ENCODE measurements around the gene VWA8. TPM values are rescaled to one million over a fixed set of nuclear protein-coding genes. Genes with fewer than 3 reads are reported as not detected.

Gene VWA8
- total and polyA plus RNA-seq, 12 donors: 7.5 to 71.6 (median 54.3) TPM

DNA sequence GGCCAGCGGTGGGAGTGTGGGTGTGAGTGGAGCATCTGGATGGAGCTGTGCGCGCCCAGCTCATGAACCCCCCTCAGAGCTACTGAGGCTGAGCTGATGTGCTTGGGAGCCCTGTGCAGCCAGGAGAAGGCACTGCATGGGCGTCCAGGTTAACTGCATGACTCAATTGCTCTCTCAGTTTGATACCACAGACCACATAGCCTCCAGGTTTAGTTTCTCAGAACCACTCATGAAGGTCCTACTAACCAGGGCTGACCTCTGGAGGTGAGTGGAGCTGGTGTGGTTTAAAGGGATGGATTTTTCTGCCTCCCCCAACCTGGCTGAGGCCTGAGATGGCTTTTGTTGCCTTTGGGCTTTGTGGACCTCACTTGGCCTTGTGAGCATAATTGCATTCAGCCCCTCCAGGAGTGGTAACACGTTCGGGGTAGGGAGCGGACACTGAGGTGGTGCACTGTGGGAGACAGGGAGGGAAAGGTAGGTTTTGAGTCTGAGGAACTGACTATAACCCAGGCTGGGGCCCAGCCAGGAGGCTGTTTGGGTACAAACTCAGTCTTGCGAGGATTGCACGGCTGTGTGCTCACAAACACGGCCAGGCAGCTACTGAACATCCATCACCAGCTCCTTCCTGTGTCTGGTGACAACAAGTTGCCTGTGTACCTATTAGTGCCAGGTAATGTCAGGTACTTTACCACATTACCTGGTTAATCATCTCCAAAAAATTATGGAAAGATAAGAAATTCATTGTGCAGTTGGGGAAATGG lies 406.1 kb downstream of the VWA8 start:
- TF ChIP-seq, protein P1, sequence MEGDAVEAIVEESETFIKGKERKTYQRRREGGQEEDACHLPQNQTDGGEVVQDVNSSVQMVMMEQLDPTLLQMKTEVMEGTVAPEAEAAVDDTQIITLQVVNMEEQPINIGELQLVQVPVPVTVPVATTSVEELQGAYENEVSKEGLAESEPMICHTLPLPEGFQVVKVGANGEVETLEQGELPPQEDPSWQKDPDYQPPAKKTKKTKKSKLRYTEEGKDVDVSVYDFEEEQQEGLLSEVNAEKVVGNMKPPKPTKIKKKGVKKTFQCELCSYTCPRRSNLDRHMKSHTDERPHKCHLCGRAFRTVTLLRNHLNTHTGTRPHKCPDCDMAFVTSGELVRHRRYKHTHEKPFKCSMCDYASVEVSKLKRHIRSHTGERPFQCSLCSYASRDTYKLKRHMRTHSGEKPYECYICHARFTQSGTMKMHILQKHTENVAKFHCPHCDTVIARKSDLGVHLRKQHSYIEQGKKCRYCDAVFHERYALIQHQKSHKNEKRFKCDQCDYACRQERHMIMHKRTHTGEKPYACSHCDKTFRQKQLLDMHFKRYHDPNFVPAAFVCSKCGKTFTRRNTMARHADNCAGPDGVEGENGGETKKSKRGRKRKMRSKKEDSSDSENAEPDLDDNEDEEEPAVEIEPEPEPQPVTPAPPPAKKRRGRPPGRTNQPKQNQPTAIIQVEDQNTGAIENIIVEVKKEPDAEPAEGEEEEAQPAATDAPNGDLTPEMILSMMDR (IDR thresholded peaks at IDR 0.05): no peak
- intact Hi-C loops (cut with DNase I): no loop called here
- no peak overlapping the region for H3K27ac ChIP-seq
- no peak overlapping the region for H3K4me3 ChIP-seq
- H3K27me3 ChIP-seq: no peaks in the 10 kb centered on the region
- no peaks in the 10 kb centered on the region for H3K9me3 ChIP-seq
- no peaks in the 10 kb centered on the region for H3K4me1 ChIP-seq
- WGBS, 2 donors: 87 to 97% methylated on average over 10 of the region's 10 CpGs
- DNase-seq (no peak), ATAC-seq (no peak)
- no peaks in the 10 kb centered on the region for H3K36me3 ChIP-seq

DNA sequence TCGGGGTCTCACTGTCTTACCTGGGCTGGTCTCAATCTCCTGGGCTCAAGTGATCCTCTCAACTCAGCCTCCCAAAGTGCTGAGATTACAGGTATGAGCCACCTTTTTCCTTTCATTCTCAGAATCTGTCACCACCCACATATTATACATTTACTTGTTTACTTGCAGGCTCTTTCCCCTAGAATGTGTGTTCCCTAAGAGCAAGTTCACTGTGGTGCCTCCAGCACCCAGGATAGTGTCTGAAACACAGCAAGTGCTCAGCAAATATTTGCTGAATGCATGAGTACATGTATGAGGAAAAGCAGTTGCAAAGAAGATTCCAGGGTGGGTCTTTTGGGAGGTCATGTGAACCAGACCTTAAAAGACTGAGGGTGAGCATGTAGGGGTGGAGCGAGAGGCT lies 406.7 kb downstream of the VWA8 start:
- no peaks in the 10 kb centered on the region for H3K4me1 ChIP-seq
- H3K4me3 ChIP-seq: no peak overlapping the region
- H3K27me3 ChIP-seq: no peaks in the 10 kb centered on the region
- no peak overlapping the region for H3K27ac ChIP-seq
- TF ChIP-seq, protein P1 (IDR thresholded peaks at IDR 0.05): no peak
- H3K9me3 ChIP-seq: no peaks in the 10 kb centered on the region
- intact Hi-C loops (cut with DNase I): no loop called here
- ATAC-seq (no peak), DNase-seq (no peak)
- no peaks in the 10 kb centered on the region for H3K36me3 ChIP-seq
- WGBS, 2 donors: 93 to 94% methylated on average over 2 of the region's 2 CpGs

GRCh38 chr13:41552031-41552430 lies 408.9 kb downstream of the VWA8 start:
- 98% methylated on average over 2 of the region's 2 CpGs for WGBS, 2 donors
- TF ChIP-seq, protein P1 (IDR thresholded peaks at IDR 0.05): no peak
- DNase-seq: no peak

DNA sequence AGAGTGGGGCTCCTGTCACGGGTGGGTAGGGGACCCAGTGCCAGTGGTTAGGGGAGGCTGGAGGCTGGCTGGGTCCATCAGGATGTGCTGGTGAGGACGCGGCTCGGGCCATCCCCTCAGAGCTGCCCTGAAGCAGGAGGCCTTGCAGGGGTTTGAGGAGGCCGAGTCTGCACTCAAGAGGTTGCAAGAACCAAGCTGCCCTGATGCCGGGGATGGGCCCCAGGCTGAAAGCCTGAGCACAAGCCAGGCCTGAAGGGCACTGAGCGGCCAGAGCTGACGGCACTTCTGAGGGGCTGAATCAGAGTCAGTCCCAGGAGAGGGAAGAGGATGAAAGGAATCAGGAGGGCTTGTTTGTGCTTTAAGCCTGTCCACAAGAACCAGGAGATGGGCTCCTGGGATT lies 410.6 kb downstream of the VWA8 start:
- H3K36me3 ChIP-seq: no peaks in the 10 kb centered on the region
- H3K4me3 ChIP-seq: no peak overlapping the region
- no peak for ATAC-seq
- TF ChIP-seq, protein P1 (IDR thresholded peaks at IDR 0.05): no peak
- DNase-seq: no peak
- no peaks in the 10 kb centered on the region for H3K27me3 ChIP-seq
- H3K4me1 ChIP-seq: peaks cover 0 to 22% (median 18%) of the 10 kb centered on the region in 9 donors
- intact Hi-C loops (cut with DNase I): no loop called here
- no peaks in the 10 kb centered on the region for H3K9me3 ChIP-seq
- 94 to 96% methylated on average over 8 of the region's 8 CpGs for WGBS, 2 donors
- H3K27ac ChIP-seq: no peak overlapping the region

More at GRCh38 chr13:41552031-41552430, 408.9 kb downstream of the VWA8 start:
- no peaks in the 10 kb centered on the region for H3K36me3 ChIP-seq
- H3K27me3 ChIP-seq: no peaks in the 10 kb centered on the region
- H3K4me3 ChIP-seq: no peak overlapping the region
- peaks cover 0 to 17% (median 13%) of the 10 kb centered on the region in 9 donors for H3K4me1 ChIP-seq
- ATAC-seq: no peak
- H3K27ac ChIP-seq: no peak overlapping the region
- no peaks in the 10 kb centered on the region for H3K9me3 ChIP-seq
- intact Hi-C loops (cut with DNase I): no loop called here

Measured in heart right ventricle (tissue), 16 donors.